HepG2 (cell line): ENCODE results near the gene RCE1. TPM values are rescaled to one million over a fixed set of nuclear protein-coding genes. Genes with fewer than 3 reads are reported as not detected.

ENCODE experiments used
- ADNP ChIP-seq: sonication (generic); formaldehyde crosslinking; IDR thresholded peaks from 2 replicates; pipeline ENCODE4 v1.4.0; 2020; ENCODE audit warnings: missing genetic modification reagents
- BRD4 ChIP-seq: sonication (generic); formaldehyde crosslinking; IDR thresholded peaks from 2 replicates; pipeline ENCODE4 v1.4.0; 2020; ENCODE audit warnings: missing genetic modification reagents
- HINFP ChIP-seq: sonication (generic); formaldehyde crosslinking; IDR thresholded peaks from 2 replicates; pipeline ENCODE4 v1.4.0; 2020; ENCODE audit warnings: low read depth, mild to moderate bottlenecking, missing genetic modification reagents
- KMT2A ChIP-seq: sonication (generic); formaldehyde crosslinking; IDR thresholded peaks from 2 replicates; pipeline ENCODE4 v1.4.0; 2020; ENCODE audit warnings: missing genetic modification reagents
- MAFF ChIP-seq: IDR thresholded peaks from 2 replicates; pipeline ENCODE4 v1.6.1; 2011; ENCODE audit warnings: low read depth, low read length, improper control_type of control experiment
- MYPOP ChIP-seq: sonication (generic); formaldehyde crosslinking; IDR thresholded peaks from 2 replicates; pipeline ENCODE4 v1.8.1; 2023; ENCODE audit warnings: mild to moderate bottlenecking, moderate library complexity, missing genetic modification reagents
- NFIB ChIP-seq: sonication (generic); formaldehyde crosslinking; IDR thresholded peaks from 2 replicates; pipeline ENCODE4 v1.9.0; 2021; ENCODE audit warnings: missing genetic modification reagents, mild to moderate bottlenecking, borderline replicate concordance
- PCBP1 ChIP-seq: fragments of 200-400 bp; formaldehyde crosslinking; IDR thresholded peaks from 2 replicates; pipeline ENCODE4 v1.6.1; 2017; ENCODE audit warnings: mild to moderate bottlenecking, low read depth, low read length, borderline replicate concordance
- ZNF296 ChIP-seq: sonication (generic); formaldehyde crosslinking; conservative IDR thresholded peaks from 2 replicates; pipeline ENCODE4 v1.5.0; 2020; ENCODE audit warnings: mild to moderate bottlenecking, missing genetic modification reagents
- ZNF430 ChIP-seq: sonication (generic); formaldehyde crosslinking; IDR thresholded peaks from 2 replicates; pipeline ENCODE4 v1.9.0; 2021; ENCODE audit warnings: mild to moderate bottlenecking, missing genetic modification reagents
- ZNF839 ChIP-seq: sonication (generic); formaldehyde crosslinking; IDR thresholded peaks from 2 replicates; pipeline ENCODE4 v1.4.0; 2020; ENCODE audit warnings: missing genetic modification reagents, mild to moderate bottlenecking, borderline replicate concordance
- polyA plus RNA-seq, 8 experiments: library from polyadenylated mRNA; depleted of rRNA in 3 of 8; stranded (reverse) in 7 of 8; unstranded in 1 of 8; fragments of >200 nt; fragmentation: Illumina TruSeq in 4 of 8; extraction: Trizol in 4 of 8; gene quantifications; 2 replicates each; pipeline versions ENCODE4 v1.2.1 to v1.2.3, GENCODE V29; 2011 to 2016; ENCODE audit warnings: low read depth in 4 of 8, missing spikeins in 1 of 8, mixed read lengths in 1 of 8; ENCODE audit not compliant: insufficient read depth in 1 of 8
- total RNA-seq, 5 experiments: library from RNA; depleted of rRNA; stranded (reverse); fragments of >200 nt; fragmentation: Illumina TruSeq; extraction: Trizol; gene quantifications; 2 replicates each; pipeline ENCODE4 v1.2.3, GENCODE V29; 2016; ENCODE audit warnings: low read depth in 1 of 5
- TF ChIP-seq, protein P1 (sequence below), 2 experiments: fragments of 450-650 bp in 1 of 2; sonication (generic) in 1 of 2; formaldehyde crosslinking in 1 of 2; IDR thresholded peaks; 2 replicates each; pipeline versions ENCODE4 v1.6.1 to v1.8.0; 2016 to 2022; ENCODE audit warnings: antibody characterized with exemption in 1 of 2, mild to moderate bottlenecking in 1 of 2, missing genetic modification reagents in 1 of 2
- TF ChIP-seq, protein P2 (sequence below): sonication (generic); formaldehyde crosslinking; IDR thresholded peaks from 2 replicates; pipeline ENCODE4 v1.4.0; 2020; ENCODE audit warnings: missing genetic modification reagents, mild to moderate bottlenecking, borderline replicate concordance
- TF ChIP-seq, protein P3 (sequence below): sonication (generic); formaldehyde crosslinking; IDR thresholded peaks from 2 replicates; pipeline ENCODE4 v1.4.0; 2020; ENCODE audit warnings: missing genetic modification reagents; ENCODE audit errors: not compliant biosample characterization

The RCE1 gene
- total and polyA plus RNA-seq, 2 of the 13 experiments (the other 11 are each of a cell fraction or from before 2014, with no cell fraction given): 22.2 to 22.4 TPM

DNA sequence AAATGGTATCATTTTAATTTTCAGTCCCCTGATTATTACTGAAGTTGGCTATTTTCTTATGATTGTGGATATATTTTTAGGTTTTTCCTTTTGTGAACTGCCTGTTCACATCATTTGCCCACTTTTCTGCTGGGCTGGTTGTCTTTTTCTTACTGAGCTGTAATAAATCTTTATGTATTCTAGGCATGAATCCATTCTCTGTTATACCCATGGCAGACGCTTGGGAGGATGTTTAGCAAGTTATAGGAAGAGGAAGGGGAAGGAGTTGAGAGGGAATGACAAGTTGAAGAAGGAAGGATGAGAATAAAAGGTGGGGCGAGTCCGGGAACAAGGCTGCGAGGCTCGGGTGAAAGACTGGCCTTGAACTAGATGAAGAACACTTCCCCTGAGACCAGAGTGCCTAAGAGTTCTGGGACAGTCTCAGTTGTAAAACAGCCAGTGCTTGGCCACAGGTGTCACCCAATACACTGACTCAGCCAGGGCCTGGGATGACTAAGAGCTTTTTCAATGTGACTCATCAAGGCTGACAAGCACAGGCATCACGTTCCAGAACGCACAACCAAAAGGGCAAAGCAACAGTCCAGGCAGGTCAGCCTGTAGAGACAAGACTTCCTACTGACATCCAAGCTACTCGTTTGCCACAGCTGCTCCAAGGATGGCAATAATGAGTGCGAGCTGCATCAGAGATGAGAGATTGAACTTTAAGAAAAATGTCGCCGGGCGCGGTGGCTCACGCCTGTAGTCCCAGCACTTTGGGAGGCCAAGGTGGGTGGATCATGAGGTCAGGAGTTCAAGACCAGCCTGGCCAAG is 48.8 kb downstream of the RCE1 start (continued):
- TF ChIP-seq, protein P1, sequence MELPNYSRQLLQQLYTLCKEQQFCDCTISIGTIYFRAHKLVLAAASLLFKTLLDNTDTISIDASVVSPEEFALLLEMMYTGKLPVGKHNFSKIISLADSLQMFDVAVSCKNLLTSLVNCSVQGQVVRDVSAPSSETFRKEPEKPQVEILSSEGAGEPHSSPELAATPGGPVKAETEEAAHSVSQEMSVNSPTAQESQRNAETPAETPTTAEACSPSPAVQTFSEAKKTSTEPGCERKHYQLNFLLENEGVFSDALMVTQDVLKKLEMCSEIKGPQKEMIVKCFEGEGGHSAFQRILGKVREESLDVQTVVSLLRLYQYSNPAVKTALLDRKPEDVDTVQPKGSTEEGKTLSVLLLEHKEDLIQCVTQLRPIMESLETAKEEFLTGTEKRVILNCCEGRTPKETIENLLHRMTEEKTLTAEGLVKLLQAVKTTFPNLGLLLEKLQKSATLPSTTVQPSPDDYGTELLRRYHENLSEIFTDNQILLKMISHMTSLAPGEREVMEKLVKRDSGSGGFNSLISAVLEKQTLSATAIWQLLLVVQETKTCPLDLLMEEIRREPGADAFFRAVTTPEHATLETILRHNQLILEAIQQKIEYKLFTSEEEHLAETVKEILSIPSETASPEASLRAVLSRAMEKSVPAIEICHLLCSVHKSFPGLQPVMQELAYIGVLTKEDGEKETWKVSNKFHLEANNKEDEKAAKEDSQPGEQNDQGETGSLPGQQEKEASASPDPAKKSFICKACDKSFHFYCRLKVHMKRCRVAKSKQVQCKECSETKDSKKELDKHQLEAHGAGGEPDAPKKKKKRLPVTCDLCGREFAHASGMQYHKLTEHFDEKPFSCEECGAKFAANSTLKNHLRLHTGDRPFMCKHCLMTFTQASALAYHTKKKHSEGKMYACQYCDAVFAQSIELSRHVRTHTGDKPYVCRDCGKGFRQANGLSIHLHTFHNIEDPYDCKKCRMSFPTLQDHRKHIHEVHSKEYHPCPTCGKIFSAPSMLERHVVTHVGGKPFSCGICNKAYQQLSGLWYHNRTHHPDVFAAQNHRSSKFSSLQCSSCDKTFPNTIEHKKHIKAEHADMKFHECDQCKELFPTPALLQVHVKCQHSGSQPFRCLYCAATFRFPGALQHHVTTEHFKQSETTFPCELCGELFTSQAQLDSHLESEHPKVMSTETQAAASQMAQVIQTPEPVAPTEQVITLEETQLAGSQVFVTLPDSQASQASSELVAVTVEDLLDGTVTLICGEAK (IDR thresholded peaks at IDR 0.05): no peak
- TF ChIP-seq, protein P1 (CRISPR knock-in tag; IDR thresholded peaks at IDR 0.05): no peak
- TF ChIP-seq MAFF (peak; percentile 96), MYPOP (CRISPR knock-in tag) (no peak), ADNP (no peak), ZNF296 (CRISPR knock-in tag) (no peak), BRD4 (CRISPR knock-in tag) (no peak), KMT2A (CRISPR knock-in tag) (no peak), HINFP (no peak), NFIB (CRISPR knock-in tag) (no peak), PCBP1 (no peak), ZNF430 (no peak), ZNF839 (CRISPR knock-in tag) (no peak)
- TF ChIP-seq, protein P2, sequence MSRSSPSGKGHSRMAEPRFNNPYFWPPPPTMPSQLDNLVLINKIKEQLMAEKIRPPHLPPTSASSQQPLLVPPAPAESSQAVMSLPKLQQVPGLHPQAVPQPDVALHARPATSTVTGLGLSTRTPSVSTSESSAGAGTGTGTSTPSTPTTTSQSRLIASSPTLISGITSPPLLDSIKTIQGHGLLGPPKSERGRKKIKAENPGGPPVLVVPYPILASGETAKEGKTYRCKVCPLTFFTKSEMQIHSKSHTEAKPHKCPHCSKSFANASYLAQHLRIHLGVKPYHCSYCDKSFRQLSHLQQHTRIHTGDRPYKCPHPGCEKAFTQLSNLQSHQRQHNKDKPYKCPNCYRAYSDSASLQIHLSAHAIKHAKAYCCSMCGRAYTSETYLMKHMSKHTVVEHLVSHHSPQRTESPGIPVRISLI (CRISPR knock-in tag): no peak
- TF ChIP-seq, protein P3, sequence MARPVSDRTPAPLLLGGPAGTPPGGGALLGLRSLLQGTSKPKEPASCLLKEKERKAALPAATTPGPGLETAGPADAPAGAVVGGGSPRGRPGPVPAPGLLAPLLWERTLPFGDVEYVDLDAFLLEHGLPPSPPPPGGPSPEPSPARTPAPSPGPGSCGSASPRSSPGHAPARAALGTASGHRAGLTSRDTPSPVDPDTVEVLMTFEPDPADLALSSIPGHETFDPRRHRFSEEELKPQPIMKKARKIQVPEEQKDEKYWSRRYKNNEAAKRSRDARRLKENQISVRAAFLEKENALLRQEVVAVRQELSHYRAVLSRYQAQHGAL: no peak
